Fibroblast of upper back skin (primary cell): ENCODE results near the gene MREG.
"Not testable (repeated sequence)": the region's sequence is repeated elsewhere in the genome, so short reads cannot be mapped to it uniquely, and the experiment has no call there.

Source experiments
- DNase-seq: peaks from one replicate; pipeline ENCODE4 v3.0.0-alpha.2; 2013

The MREG gene

DNA sequence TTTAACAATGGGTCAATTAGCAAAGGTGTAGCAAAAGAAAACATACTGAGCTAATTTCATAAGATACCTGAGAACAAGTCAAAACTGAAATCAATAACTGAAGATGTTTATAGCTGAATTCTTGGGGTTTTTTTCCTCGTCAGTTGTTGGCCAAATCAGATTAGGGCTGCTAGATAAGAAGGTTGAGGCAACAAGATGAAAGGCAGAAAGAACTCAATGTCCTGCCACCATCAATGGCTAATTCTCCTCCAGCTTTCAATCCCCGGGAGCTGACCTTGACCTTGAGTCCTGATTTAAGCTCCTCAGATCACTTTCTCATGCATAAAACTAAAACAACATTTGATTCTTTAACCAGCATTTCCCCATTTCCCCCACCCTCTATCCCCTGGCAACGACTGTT lies 61.8 kb downstream of the MREG start:
- no peak for DNase-seq

DNA sequence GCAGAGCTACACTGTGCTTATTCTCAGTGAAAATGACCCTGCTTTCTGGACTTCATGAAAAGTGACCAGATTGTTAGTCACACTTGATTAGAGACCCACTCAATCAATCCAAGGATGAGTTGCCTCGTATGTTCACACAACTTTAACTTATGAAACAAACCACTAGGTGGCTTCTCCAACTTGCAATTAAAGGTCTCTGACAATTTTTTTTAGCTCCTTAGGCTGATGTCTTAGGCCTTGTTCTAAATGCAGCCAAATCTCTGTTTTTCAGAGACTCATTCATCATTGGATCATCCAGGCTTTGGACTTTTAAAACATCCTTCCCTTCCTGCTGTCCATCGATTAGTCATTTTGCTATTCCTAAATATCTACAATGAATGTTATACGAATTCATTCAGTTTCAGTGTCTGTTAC lies 63.4 kb downstream of the MREG start:
- peak; percentile 56 for DNase-seq

DNA sequence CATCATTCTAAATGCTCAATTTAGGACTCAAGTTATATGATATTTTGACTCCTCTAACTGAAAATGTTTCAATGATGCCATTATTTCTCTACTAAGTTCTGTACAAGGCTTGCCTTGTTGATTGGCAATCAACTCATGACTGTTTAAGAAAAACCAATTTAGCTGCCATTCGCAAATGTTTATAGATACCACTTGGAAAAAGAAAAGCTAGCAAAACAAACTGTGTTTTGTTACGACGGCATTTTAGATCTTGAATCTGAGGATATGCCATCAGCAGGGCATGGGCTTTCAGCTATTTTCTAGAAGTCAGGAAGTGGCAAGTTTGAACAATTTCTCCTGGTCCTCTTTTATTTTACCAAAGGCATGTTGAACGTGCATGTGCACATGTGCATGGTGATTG lies 65.3 kb downstream of the MREG start:
- no peak for DNase-seq

DNA sequence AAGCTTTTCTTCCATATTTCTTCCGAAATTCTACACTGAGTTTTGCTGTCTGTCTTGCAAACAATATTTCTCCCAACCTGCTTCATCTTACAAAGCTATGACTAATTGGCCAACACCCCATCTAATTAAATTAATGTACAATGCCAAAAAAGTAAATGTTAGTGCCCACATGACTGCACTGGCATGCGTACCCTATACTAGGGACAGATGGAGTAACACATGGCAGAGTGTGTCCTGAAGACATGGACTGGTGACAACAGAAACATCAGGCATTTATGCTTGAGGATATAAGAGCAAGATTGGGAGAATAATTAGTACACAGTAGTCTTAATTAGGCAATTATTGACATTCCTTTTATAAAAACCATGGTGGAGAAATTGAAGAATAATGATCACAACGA lies 66.8 kb downstream of the MREG start:
- DNase-seq: no peak

DNA sequence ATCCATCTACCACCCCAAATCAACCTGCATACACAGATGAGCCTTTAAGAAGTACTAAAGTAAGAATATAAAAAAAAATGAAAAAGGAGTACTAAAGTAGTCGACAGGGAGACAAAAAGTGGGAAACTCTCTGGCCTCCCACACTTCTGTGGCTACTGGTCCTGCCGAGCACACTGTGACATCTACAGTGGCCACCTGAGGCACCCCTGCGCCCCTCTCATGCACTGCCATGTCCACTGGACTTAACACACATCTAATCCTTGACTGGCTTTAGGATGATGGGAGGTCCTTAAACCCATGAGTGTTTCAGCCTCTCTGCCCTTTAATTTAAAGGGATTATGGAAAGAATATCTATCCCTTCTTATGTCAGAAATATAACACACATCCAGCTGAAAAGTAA lies 71.2 kb downstream of the MREG start:
- no peak for DNase-seq

DNA sequence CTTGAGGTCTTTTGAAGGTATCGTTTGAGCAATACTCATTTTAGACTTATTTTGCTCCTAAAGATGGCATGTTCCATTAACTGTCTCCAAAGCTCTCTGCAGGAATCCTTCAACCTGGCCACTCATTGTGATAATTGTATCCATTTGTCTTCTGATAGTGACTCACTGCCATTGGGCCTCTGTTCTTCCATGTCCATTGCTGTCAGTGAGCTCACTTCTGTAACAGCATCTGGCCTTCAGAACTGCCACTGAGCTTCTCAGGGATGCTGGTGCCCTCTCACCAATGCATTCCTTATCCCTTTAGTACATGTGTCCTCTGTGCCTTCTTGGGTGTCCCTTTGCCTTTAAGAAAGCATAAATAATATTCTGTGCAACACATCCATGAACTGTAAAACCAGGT lies 71.6 kb downstream of the MREG start:
- DNase-seq: no peak

DNA sequence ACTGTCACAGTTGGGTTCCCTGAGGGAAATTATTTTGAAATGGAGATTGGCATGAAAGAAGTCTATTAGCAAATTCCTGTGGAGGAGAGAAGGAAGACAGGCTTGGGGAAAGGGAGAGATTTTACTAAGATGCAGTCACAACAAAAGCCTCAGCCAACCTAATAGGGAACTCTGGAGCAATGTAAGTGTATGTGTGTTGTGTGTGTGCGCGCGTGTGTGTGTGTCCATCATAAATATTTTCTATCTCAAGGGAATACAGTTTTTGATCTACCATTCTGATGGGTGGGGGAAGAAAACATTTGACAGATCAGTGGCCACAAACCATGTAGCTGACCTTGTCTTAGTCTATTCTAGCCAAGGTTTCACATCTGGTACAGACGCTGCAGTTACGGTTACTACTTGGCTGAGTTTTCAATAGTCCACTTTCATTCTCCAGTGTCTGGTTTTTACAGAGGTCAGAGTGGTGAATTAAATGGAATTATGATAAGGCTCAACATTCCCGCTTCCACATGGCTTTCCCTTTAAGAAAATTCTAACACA lies 72.6 kb downstream of the MREG start:
- peak; percentile 16 for DNase-seq

DNA sequence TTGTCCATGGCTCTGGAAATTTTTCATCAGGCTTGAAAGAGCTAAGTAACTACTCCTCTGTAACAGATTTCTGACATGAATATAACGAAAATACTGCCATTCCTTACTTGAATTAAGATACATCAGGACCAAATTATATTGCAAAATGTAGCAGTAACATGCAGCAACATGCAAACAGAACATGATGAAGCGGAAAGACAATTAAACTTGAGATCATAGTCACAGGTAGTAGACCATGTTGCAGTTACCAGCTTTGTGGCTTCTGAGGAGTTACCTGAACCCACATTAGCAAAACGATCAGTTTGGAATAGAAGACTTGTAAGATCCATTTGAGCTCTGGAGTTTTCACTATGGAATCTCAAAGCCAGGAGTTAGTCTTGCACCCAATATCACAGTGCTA lies 76.2 kb downstream of the MREG start:
- no peak for DNase-seq

DNA sequence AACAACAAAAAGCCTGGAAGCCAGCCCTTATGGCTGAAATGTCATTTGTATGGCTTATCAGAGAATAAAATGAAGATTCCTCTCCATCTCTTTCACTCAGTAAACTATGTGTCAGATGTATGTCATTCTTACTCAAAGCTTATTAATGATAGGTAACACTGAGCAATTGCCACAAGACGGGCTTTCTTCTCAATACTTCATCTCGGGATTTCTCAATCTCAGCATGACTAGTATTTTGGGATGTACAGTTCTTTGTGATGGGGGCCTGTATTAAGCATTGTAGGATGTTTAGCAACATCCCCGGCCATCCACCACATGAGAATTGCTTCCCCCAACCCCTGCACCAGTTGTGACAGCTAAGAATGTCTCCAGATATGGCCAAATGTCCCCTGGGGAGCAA lies 80.2 kb downstream of the MREG start:
- DNase-seq: no peak

DNA sequence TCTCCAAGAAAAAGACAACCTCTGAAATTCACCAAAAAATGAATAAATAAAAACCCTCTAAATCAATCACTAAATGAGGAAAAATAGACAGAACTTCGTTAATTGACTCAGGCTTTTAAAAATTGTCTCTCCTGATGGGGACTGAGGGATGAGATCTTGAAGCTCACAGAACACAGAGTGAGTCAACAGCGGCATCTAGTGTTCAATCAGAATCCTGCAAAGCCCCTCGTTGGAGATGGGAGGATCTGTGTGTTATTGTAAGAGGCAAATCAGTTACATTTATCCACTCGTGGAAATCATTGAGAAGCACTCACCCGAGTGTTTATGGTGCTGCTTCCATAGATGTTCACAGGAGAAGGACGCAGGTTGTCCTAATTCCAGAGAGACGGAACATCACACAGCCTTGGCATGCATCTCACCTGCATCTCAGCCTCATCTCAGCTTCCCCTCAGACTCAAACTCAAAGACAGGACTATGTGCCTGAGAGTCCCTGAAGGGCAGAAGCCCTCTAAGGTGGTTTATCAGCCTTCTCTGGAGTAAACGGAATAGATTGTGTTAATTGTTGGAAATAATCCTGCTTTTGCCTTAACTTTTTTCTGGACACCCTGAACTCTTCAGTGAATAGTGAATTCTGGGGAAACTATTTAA lies 82.0 kb downstream of the MREG start:
- peak; percentile 78 for DNase-seq

DNA sequence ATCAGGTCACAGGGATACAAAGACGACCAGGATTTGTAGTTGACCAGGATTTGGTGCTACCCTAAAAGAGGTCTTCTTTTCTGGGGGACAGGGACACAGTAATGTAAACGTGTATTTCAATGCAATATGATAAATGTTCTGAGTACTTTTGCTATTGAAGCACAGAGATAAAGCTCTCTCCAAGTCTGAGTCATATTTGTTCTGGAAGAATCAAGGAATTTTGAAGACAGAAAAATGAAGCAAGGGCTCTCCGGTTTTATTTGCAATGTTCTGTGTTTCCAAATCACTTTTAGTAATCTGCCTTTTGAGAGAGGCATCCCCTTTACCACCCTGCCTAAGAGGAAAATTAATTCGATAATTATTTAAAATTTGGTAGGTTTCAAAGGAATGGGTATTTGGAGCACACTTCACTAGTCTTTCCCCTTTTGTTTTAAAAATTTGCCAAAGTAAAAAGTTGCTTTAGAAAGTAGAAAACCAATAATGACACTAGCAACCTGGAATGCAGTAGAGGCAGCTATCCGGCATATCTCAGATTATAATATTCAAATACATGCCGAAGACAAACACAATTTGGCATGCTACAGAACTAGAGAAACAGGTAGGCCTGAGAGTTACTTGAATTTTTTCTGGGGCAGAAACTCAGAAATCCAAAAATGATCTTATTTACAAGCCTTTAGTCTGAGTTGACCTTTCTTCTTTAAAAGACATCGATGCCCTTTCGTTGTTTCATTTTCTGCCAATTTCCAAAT lies 82.7 kb downstream of the MREG start:
- DNase-seq: peak; percentile 48

DNA sequence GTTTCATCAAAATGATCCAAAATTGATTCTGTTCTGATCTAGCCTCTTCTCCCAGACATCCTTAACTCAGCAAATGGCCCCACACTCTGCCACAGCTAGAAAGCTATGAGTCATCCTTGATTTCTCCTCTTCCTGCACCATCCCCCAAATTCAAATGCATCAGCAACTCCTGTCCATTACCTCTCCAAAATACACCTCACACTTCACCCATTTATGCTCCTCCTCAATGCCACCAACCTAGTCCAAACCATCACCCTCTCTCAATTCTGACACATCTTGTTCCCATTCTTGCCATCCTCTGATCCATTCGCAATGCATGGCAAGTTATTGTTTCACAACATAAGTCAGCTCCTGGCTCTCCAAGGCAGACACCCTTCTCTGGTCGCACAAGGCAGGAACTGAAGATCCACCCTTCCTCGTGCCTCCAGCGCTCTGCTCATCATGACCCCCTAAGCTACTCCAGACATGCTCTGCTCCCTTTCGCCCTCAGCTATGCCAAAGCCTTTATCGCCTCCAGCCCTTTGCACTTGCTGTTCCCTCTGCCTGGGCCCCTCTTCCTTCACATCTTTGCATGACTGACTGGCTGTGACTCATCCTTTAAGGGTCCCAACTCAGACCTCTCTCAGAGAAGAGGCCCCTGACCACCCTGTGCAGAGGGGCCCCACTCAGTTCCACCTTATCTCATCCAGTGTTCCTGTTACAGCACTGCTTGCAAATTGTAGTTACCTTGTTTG lies 83.6 kb downstream of the MREG start:
- DNase-seq: peak; percentile 51

DNA sequence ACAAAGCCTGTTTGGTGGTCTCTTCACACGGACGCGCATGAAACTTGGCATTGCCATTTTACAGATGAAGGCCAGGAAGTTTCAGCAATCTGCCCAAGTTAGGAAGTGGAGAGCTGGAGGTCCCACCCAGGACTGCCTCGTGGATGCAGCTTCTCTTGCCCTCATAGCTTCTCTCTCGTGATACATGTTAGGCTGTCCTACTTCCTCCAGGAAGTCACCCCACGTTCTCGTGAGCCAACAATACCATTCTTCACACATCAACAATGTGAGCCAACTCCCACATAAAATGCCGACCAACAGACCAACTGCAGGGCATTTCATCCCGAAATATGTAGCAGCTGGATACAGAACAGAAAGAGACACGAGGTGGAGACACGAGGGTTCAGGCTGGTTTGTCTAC lies 85.3 kb downstream of the MREG start:
- DNase-seq: no peak

DNA sequence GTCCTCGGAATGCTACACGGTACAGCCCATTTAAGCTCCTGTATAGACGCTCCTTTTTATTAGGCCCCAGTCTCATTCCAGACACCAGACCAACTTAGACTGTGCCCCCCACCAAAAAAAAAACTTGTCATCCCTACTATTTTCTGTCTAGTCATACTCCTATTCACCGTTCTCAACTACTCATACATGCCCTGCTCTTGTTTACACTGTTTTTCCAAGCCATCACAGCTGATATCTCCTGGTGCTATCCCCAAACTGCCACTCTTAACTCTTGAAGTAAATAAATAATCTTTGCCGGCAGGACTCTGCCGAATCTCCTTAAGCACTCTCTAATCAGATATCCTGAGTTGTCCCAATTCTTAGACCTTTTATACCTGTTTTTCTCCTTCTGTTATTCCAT lies 86.4 kb downstream of the MREG start:
- DNase-seq: not testable (repeated sequence)

DNA sequence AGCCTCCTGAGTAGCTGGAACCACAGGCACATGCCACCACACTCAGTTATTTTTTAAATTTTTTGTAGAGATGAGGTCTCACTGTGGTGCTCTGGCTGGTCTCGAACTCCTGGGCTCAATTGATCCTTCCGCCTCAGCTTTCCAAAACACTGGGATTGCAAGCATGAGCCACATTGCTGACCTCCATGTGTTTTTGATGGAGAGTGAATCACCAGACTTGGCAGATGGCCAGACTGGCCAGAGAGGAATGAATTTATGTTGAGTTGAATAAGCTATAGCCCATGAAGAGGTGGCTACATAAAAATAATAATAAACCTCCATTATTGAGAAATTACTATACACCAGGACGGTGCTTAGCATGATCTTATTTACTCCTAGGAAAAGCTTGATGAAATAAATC lies 91.5 kb downstream of the MREG start:
- peak; percentile 94 for DNase-seq

DNA sequence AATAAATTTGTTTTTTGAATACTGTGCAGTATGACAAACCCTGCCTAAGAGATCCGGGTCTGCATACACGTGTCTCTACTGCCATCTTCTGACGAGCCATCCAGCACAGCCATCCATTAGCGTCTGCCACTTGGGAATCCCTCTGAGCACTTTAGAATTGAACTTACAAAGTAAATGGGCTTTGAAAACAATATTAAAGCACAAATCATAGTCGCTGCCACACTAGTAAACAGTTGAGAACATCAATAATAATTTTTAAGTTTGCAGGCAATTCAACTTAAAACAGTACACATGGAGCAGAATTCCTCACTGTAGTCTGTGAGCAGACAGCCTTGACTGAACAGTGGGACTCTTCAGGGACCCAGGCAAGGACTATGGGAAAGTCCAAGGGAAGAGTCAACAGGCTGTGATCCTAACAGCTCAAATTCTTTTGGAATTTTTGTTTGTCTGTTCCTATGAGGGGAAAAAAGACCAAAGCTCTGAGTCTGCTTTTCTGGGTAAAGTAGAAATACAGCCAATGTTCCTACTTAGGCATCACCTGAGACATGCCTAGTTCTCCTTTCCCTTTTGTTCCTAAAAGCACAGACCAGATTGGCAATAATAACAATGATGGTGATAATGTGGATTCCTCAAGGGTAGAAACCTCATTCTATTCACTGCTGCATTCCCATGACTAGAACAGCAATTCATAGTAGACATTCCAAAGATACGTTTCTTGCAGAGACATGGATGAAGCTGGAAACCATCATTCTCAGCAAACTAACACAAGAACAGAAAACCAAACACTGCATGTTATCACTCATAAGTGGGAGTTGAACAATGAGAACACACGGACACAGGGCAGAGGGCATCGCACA lies 92.9 kb downstream of the MREG start:
- DNase-seq: peak; percentile 85

DNA sequence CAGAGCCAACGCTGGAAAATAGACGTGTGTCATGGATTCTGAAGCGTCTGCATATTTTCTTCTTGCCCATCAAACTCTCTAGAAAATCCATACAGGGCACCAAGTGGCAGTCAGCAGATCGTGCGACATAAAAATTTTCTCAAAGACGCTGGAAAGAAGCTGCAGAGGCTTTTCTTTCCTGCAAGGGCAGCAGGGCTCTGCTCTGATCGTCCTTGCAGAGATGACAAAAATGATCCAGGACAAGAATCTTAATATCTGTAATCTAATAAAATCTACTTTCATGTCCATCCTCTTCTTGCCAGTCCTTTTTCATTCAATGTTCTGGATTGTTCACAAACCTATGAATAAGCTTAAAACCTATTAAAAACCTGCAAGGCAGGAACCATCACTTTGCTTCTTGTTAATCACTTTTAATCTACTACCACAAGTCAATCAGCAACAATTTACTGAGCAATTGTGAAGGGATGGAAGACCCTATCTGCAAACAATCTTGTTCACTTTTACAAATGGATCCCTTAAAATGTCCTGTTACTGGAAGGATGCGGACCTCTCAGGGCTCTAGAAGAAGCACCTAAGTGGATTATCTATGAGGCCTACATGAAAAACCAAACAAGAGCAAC lies 93.6 kb downstream of the MREG start:
- no peak for DNase-seq

DNA sequence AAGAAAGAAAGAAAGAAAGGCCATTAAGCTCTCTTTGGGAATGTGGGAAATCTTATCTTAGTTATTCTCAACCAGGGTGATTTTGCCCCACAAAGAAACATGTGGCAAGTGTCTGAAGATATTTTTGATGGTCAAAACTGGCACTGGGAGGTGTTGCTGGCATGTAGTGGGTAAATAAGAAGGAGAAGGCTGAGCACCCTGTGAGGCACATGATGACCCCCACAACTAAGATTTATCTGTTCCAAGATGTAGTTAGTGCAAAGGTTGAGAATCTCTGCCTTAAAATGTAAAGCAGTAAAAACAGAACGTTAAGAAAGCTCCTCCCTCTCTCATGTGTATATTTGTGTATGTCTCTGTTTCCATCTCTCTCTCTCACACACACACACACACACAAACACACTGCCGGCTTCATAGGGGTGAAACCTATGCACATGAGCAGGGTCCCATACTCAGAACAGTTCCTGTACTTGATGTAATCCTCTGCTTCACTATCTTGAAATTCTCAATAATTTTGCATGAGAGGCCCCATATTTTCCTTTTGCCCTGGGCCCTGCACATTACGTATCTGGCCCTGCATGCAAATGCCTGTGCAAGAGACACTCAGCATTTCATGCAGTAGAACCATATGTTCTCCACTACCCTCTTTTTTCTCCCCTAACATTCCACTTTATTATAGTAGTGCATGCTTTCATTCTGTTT lies 94.3 kb downstream of the MREG start:
- DNase-seq: peak; percentile 36

DNA sequence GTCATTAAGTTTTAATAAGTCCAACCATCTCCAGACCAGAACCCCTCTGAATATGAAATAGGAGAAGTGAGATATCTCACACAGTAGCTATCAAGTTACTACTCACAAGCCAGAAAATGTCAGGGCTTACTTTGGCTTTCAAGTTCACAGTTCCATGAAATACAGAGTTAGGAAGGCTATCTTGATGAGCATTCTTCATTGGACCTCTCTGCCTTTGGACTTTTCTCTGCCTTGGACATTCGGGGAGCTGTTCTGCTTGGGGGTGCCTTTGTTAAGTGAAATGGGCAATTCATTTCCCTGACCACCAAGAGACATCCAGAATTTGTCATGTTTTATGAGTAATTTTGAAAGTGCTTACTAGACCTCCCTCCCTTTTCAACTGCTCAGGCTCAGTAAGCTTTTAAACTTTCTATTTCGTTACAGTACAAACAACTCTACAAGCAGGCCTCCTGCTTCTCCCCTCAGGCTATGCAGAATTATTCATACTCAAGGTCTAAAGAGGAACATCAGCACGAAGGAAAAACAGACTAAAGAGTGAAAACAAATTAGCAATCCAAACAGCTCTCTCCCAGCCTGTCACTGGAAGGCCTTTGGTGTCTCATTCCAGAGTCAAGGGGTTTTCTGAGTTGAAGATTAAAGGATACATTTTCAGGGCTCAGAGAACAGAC lies 95.3 kb downstream of the MREG start:
- DNase-seq: peak; percentile 48

DNA sequence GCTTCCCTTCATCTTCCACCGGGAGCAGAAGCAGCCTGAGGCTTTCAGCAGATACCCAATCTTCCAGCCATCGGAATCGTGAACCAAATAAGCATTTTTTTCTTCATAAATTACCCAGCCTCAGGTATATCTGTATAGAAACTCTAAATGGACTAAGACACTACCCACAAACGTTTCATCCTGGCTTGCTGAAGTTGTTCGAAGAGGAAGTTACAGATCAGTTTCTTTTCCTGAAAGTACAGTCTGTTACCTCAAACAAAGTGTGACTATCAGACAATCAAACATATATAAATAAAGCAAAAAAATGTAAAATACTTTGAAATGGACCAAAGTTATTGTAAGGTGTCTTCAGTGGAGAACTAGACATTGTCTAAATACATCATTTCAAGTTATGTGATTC lies 97.9 kb downstream of the MREG start:
- no peak for DNase-seq

DNA sequence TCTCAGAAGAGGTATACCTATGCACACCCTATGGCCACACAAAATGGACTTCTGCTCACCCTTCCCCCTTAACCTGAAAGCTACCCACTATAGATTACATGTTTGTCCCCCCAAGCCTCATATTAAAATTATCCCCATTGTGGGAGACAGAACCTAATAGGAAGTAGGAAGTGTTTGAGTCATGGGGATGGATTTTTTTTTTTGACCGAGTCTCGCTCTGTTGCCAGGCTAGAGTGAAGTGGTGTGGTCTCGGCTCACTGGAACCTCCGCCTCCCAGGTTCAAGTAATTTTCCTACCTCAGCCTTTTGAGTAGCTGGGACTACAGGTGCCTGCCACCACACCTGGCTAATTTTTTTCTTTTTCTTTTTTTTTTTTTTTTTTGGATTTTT lies 98.6 kb downstream of the MREG start:
- no peak for DNase-seq
